Inflammatory macrophage treated with lipopolysaccharide for 1 hour (primary cell): ENCODE measurements around the gene BASP1.
"Not testable (repeated sequence)": the region's sequence is repeated elsewhere in the genome, so short reads cannot be mapped to it uniquely, and the experiment has no call there.

Experiments used
- DNase-seq, 2 donors: peaks; one replicate each; pipeline ENCODE4 v3.0.0-alpha.2; 2020 to 2022

The BASP1 gene

GRCh38 chr5:17191574-17191973, 25.9 kb upstream of the BASP1 start:
- not testable (repeated sequence) for DNase-seq

- DNase-seq: no peak
Measured at GRCh38 chr5:17192191-17192590, 25.2 kb upstream of the BASP1 start.

- DNase-seq: no peak
Measured at GRCh38 chr5:17196024-17196423, 21.4 kb upstream of the BASP1 start.

- no peak for DNase-seq
Measured at GRCh38 chr5:17196697-17197096, 20.7 kb upstream of the BASP1 start.

GRCh38 chr5:17203329-17204132, 13.9 kb upstream of the BASP1 start:
- peak in 1 of 2 donors; percentile 65 for DNase-seq

GRCh38 chr5:17204133-17204489, 13.3 kb upstream of the BASP1 start:
- DNase-seq: no peak

- DNase-seq: no peak
Measured at GRCh38 chr5:17206021-17206420, 11.4 kb upstream of the BASP1 start.

- DNase-seq: peak; percentile 73 to 75
Measured at GRCh38 chr5:17212191-17212590, 5.2 kb upstream of the BASP1 start.

- no peak for DNase-seq
Measured at GRCh38 chr5:17212996-17213395, 4.4 kb upstream of the BASP1 start.

GRCh38 chr5:17213938-17214337, 3.5 kb upstream of the BASP1 start:
- no peak for DNase-seq

GRCh38 chr5:17214893-17215292, 2.5 kb upstream of the BASP1 start:
- DNase-seq: no peak

- DNase-seq: no peak
Measured at GRCh38 chr5:17215361-17215760, 2.1 kb upstream of the BASP1 start.

- peak; percentile 74 to 92 for DNase-seq
Measured at GRCh38 chr5:17216176-17216973, 1.1 kb upstream of the BASP1 start.

- no peak for DNase-seq
Measured at GRCh38 chr5:17216974-17217492, 398 bp upstream of the BASP1 start.

- no peak for DNase-seq
Measured at GRCh38 chr5:17218353-17219005, 1.0 kb downstream of the BASP1 start.

- DNase-seq: no peak
Measured at GRCh38 chr5:17219006-17219422, 1.6 kb downstream of the BASP1 start.

GRCh38 chr5:17219469-17219868, 2.0 kb downstream of the BASP1 start:
- DNase-seq: no peak

- no peak for DNase-seq
Measured at GRCh38 chr5:17219992-17220391, 2.6 kb downstream of the BASP1 start.

- DNase-seq: no peak
Measured at GRCh38 chr5:17220469-17220868, 3.0 kb downstream of the BASP1 start.

GRCh38 chr5:17221843-17222636, 4.6 kb downstream of the BASP1 start:
- no peak for DNase-seq

GRCh38 chr5:17222664-17223063, 5.2 kb downstream of the BASP1 start:
- DNase-seq: no peak

GRCh38 chr5:17223367-17224185, 6.1 kb downstream of the BASP1 start:
- DNase-seq: no peak
